CD4-positive, CD25-positive, alpha-beta regulatory T cell (primary cell): ENCODE data around the gene CD79A. TPM values are rescaled to one million over a fixed set of nuclear protein-coding genes. Genes with fewer than 3 reads are reported as not detected.
A peak's percentile ranks its signal among the peaks of the same experiment; 100 is the strongest.

Source experiments
- ATAC-seq, 2 donors: fragments of 150-1000 bp; cut with Tn5 transposase; one replicate each; pipeline ENCODE4 v1.10.0; 2021; ENCODE audit warnings: low read depth in 2 of 2, moderate number of reproducible peaks in 2 of 2, moderate library complexity in 1 of 2
- DNase-seq, 3 donors: peaks; one replicate each; pipeline versions ENCODE4 v3.0.0 to v3.0.0-alpha.2; 2012 to 2022; ENCODE audit warnings: mixed read lengths in 1 of 3
- H3K27ac ChIP-seq: one replicate; pipeline ENCODE4 v1.7.0; 2013; ENCODE audit warnings: mild to moderate bottlenecking, low read length; ENCODE audit not compliant: insufficient read depth, poor library complexity, severe bottlenecking
- H3K27me3 ChIP-seq: one replicate; pipeline ENCODE4 v1.7.0; 2013; ENCODE audit warnings: low read length; ENCODE audit not compliant: control insufficient read depth, insufficient read depth
- H3K36me3 ChIP-seq: one replicate; pipeline ENCODE4 v1.7.0; 2013; ENCODE audit warnings: mild to moderate bottlenecking, low read length, moderate library complexity; ENCODE audit not compliant: control insufficient read depth, insufficient read depth
- H3K4me1 ChIP-seq: 2 replicates; pipeline ENCODE4 v1.7.0; 2013; ENCODE audit warnings: mild to moderate bottlenecking, low read length; ENCODE audit not compliant: insufficient read depth, control insufficient read depth, poor library complexity, severe bottlenecking
- H3K4me3 ChIP-seq: one replicate; pipeline ENCODE4 v1.7.0; 2013; ENCODE audit warnings: low read depth, mild to moderate bottlenecking, low read length, moderate library complexity
- H3K9me3 ChIP-seq, 2 experiments: 1 replicate in 1 of 2; 2 replicates in 1 of 2; pipeline ENCODE4 v1.7.0; 2013; ENCODE audit warnings: low read length in 2 of 2, mild to moderate bottlenecking in 1 of 2, moderate library complexity in 1 of 2; ENCODE audit not compliant: control insufficient read depth in 2 of 2
- H3K27ac Mint-ChIP-seq, 3 donors: one replicate each; pipeline ENCODE4 v1.8.0; 2020 to 2022; ENCODE audit warnings: mild to moderate bottlenecking in 3 of 3, mixed read lengths in 3 of 3, moderate library complexity in 2 of 3
- H3K27me3 Mint-ChIP-seq: one replicate; pipeline ENCODE4 v1.8.0; 2022; ENCODE audit warnings: mild to moderate bottlenecking, mixed read lengths
- H3K36me3 Mint-ChIP-seq: one replicate; pipeline ENCODE4 v1.8.0; 2020; ENCODE audit warnings: mixed read lengths
- H3K4me1 Mint-ChIP-seq, 4 donors: one replicate each; pipeline ENCODE4 v1.8.0; 2020 to 2022; ENCODE audit warnings: mixed read lengths in 4 of 4, mild to moderate bottlenecking in 1 of 4
- H3K4me3 Mint-ChIP-seq, 4 donors: one replicate each; pipeline ENCODE4 v1.8.0; 2020 to 2022; ENCODE audit warnings: mild to moderate bottlenecking in 4 of 4, mixed read lengths in 4 of 4, moderate library complexity in 3 of 4
- H3K9me3 Mint-ChIP-seq, 7 donors: one replicate each; pipeline ENCODE4 v1.8.0; 2020 to 2022; ENCODE audit warnings: mixed read lengths in 7 of 7, mild to moderate bottlenecking in 3 of 7, moderate library complexity in 2 of 7
- polyA plus RNA-seq, 4 donors: library from polyadenylated mRNA; unstranded; fragments of 300-500 nt; fragmentation: Illumina TruSeq; gene quantifications; one replicate each; pipeline ENCODE4 v1.2.3, GENCODE V29; 2021
- total RNA-seq: library from RNA; stranded (reverse); gene quantifications from one replicate; pipeline ENCODE4 v1.2.3, GENCODE V29; 2022

The CD79A gene
- total and polyA plus RNA-seq, 5 donors from 2014 or later: 4.9 to 17.9 (median 15.9) TPM

GRCh38 chr19:41905273-41906002 is 28.4 kb downstream of the CD79A start:
- no peak overlapping the region for H3K4me3 ChIP-seq
- peaks cover 0 to 55% (median 15%) of the 10 kb centered on the region in 4 donors for H3K4me1 Mint-ChIP-seq
- H3K27ac Mint-ChIP-seq: peak overlapping the region in 2 of 3 donors; percentile 72 to 80
- no peaks in the 10 kb centered on the region for H3K27me3 ChIP-seq
- H3K4me3 Mint-ChIP-seq: peak overlapping the region in 3 of 4 donors; percentile 24 to 69 (median 68)
- H3K4me1 ChIP-seq: peaks cover 17% of the 10 kb centered on the region
- peaks cover 29% of the 10 kb centered on the region for H3K36me3 Mint-ChIP-seq
- peaks cover 0 to 3% (median 0%) of the 10 kb centered on the region in 7 donors for H3K9me3 Mint-ChIP-seq
- no peak for ATAC-seq
- DNase-seq: no peak
- no peaks in the 10 kb centered on the region for H3K9me3 ChIP-seq
- H3K27ac ChIP-seq: no peak overlapping the region
- no peaks in the 10 kb centered on the region for H3K27me3 Mint-ChIP-seq
- peaks cover 59% of the 10 kb centered on the region for H3K36me3 ChIP-seq

GRCh38 chr19:41906271-41906670 is 29.2 kb downstream of the CD79A start:
- H3K9me3 Mint-ChIP-seq: peaks cover 0 to 7% (median 0%) of the 10 kb centered on the region in 7 donors
- H3K36me3 Mint-ChIP-seq: peaks cover 29% of the 10 kb centered on the region
- DNase-seq: no peak

GRCh38 chr19:41906916-41907680 is 30.0 kb downstream of the CD79A start:
- no peak for ATAC-seq
- Mint-ChIP-seq H3K9me3 (peaks cover 0 to 7% (median 0%) of the 10 kb centered on the region in 7 donors), H3K36me3 (peaks cover 24% of the 10 kb centered on the region), H3K27ac (no peak overlapping the region), H3K27me3 (peaks cover 10% of the 10 kb centered on the region), H3K4me1 (peaks cover 0 to 60% (median 24%) of the 10 kb centered on the region in 4 donors), H3K4me3 (no peak overlapping the region)
- Histone ChIP-seq H3K4me1 (peaks cover 17% of the 10 kb centered on the region), H3K27ac (no peak overlapping the region), H3K4me3 (no peak overlapping the region), H3K36me3 (peaks cover 48% of the 10 kb centered on the region), H3K9me3 (no peaks in the 10 kb centered on the region), H3K27me3 (no peaks in the 10 kb centered on the region)
- DNase-seq: no peak

More at GRCh38 chr19:41906271-41906670, 29.2 kb downstream of the CD79A start:
- H3K4me1 Mint-ChIP-seq: peaks cover 0 to 58% (median 19%) of the 10 kb centered on the region in 4 donors
- H3K4me3 ChIP-seq: no peak overlapping the region
- no peaks in the 10 kb centered on the region for H3K9me3 ChIP-seq
- no peaks in the 10 kb centered on the region for H3K27me3 ChIP-seq
- H3K4me1 ChIP-seq: peaks cover 17% of the 10 kb centered on the region
- no peak for ATAC-seq
- no peak overlapping the region for H3K27ac ChIP-seq
- H3K36me3 ChIP-seq: peaks cover 56% of the 10 kb centered on the region
- H3K27ac Mint-ChIP-seq: peak overlapping the region in 1 of 3 donors; percentile 72
- peak overlapping the region in 2 of 4 donors; percentile 47 to 69 for H3K4me3 Mint-ChIP-seq
- peaks cover 6% of the 10 kb centered on the region for H3K27me3 Mint-ChIP-seq

GRCh38 chr19:41907994-41908615 is 31.0 kb downstream of the CD79A start:
- H3K36me3 Mint-ChIP-seq: peaks cover 24% of the 10 kb centered on the region

GRCh38 chr19:41908724-41909464 is 31.8 kb downstream of the CD79A start:
- Histone ChIP-seq H3K27me3 (no peaks in the 10 kb centered on the region), H3K4me1 (peaks cover 25% of the 10 kb centered on the region), H3K4me3 (no peak overlapping the region), H3K27ac (no peak overlapping the region), H3K9me3 (no peaks in the 10 kb centered on the region), H3K36me3 (peaks cover 30% of the 10 kb centered on the region)
- DNase-seq (no peak), ATAC-seq (no peak)
- peaks cover 0 to 8% (median 0%) of the 10 kb centered on the region in 7 donors for H3K9me3 Mint-ChIP-seq
- peaks cover 22% of the 10 kb centered on the region for H3K27me3 Mint-ChIP-seq
- peak overlapping the region in 2 of 4 donors; percentile 35 to 38 for H3K4me3 Mint-ChIP-seq
- H3K4me1 Mint-ChIP-seq: peaks cover 0 to 60% (median 25%) of the 10 kb centered on the region in 4 donors
- peak overlapping the region in 2 of 3 donors; percentile 32 to 65 for H3K27ac Mint-ChIP-seq
- peaks cover 21% of the 10 kb centered on the region for H3K36me3 Mint-ChIP-seq

More at GRCh38 chr19:41907994-41908615, 31.0 kb downstream of the CD79A start:
- Mint-ChIP-seq H3K4me3 (no peak overlapping the region), H3K4me1 (peaks cover 0 to 58% (median 25%) of the 10 kb centered on the region in 4 donors), H3K27ac (no peak overlapping the region), H3K27me3 (peaks cover 17% of the 10 kb centered on the region), H3K9me3 (peaks cover 0 to 7% (median 0%) of the 10 kb centered on the region in 7 donors)
- ATAC-seq (no peak), DNase-seq (no peak)
- no peak overlapping the region for H3K27ac ChIP-seq
- peaks cover 18% of the 10 kb centered on the region for H3K4me1 ChIP-seq
- H3K27me3 ChIP-seq: no peaks in the 10 kb centered on the region
- no peaks in the 10 kb centered on the region for H3K9me3 ChIP-seq
- H3K4me3 ChIP-seq: no peak overlapping the region
- H3K36me3 ChIP-seq: peaks cover 38% of the 10 kb centered on the region

GRCh38 chr19:41909706-41910105 is 32.6 kb downstream of the CD79A start:
- Mint-ChIP-seq H3K9me3 (peaks cover 0 to 5% (median 0%) of the 10 kb centered on the region in 7 donors), H3K27me3 (peaks cover 28% of the 10 kb centered on the region), H3K4me3 (no peak overlapping the region), H3K27ac (peak overlapping the region in 1 of 3 donors; percentile 32), H3K36me3 (peaks cover 15% of the 10 kb centered on the region), H3K4me1 (peaks cover 0 to 60% (median 21%) of the 10 kb centered on the region in 4 donors)
- ATAC-seq: no peak
- H3K27ac ChIP-seq: no peak overlapping the region
- DNase-seq: no peak
- no peaks in the 10 kb centered on the region for H3K9me3 ChIP-seq
- H3K27me3 ChIP-seq: peaks cover 3% of the 10 kb centered on the region
- H3K4me3 ChIP-seq: no peak overlapping the region
- peaks cover 29% of the 10 kb centered on the region for H3K4me1 ChIP-seq
- H3K36me3 ChIP-seq: peaks cover 22% of the 10 kb centered on the region
